Inferior parietal cortex (tissue), 1 donor: ENCODE data around the gene DRG2.

Experiments used
- DNase-seq: peaks from one replicate; pipeline ENCODE4 v3.0.0-alpha.2; 2016; ENCODE audit errors: extremely low spot score

DRG2 gene

GRCh38 chr17:18087610-18088491 lies at the start of gene DRG2:
DRG2 (plus strand) TSS chr17:18087948; CDS start chr17:18088024, 76 bp downstream.
- DNase-seq, result peak; percentile 92

- DNase-seq, result no peak
Observed at GRCh38 chr17:18038149-18038850, 49.4 kb upstream of the DRG2 start.

- peak; percentile 98 for DNase-seq
Observed at GRCh38 chr17:18038861-18039534, 48.8 kb upstream of the DRG2 start, which contains the start of the genes ATPAF2 and GID4. ATPAF2 (minus strand) TSS chr17:18039168; CDS start chr17:18039013, 155 bp downstream. GID4 (plus strand) TSS chr17:18039408; CDS start chr17:18039465, 57 bp downstream.

GRCh38 chr17:18039535-18040260 lies 48.0 kb upstream of the DRG2 start:
- no peak for DNase-seq

- no peak for DNase-seq
Observed at GRCh38 chr17:18040261-18040858, 47.4 kb upstream of the DRG2 start.

GRCh38 chr17:18041776-18042175 lies 46.0 kb upstream of the DRG2 start:
- no peak for DNase-seq

- no peak for DNase-seq
Observed at GRCh38 chr17:18042983-18043382, 44.8 kb upstream of the DRG2 start.

GRCh38 chr17:18043491-18043890 lies 44.3 kb upstream of the DRG2 start:
- DNase-seq, result peak; percentile 44

- no peak for DNase-seq
Observed at GRCh38 chr17:18044609-18045008, 43.1 kb upstream of the DRG2 start.

GRCh38 chr17:18045691-18046350 lies 41.9 kb upstream of the DRG2 start:
- DNase-seq, result no peak

- DNase-seq, result no peak
Observed at GRCh38 chr17:18055597-18055996, 32.2 kb upstream of the DRG2 start.

- no peak for DNase-seq
Observed at GRCh38 chr17:18056214-18056613, 31.5 kb upstream of the DRG2 start.

GRCh38 chr17:18059283-18059682 lies 28.5 kb upstream of the DRG2 start:
- no peak for DNase-seq

GRCh38 chr17:18064053-18064452 lies 23.7 kb upstream of the DRG2 start:
- DNase-seq, result no peak

- DNase-seq, result no peak
Observed at GRCh38 chr17:18065546-18065945, 22.2 kb upstream of the DRG2 start.

- no peak for DNase-seq
Observed at GRCh38 chr17:18066866-18067265, 20.9 kb upstream of the DRG2 start.

GRCh38 chr17:18069101-18069500 lies 18.6 kb upstream of the DRG2 start:
- DNase-seq, result no peak

GRCh38 chr17:18070861-18071340 lies 16.8 kb upstream of the DRG2 start:
- peak; percentile 11 for DNase-seq

GRCh38 chr17:18071751-18072150 lies 16.0 kb upstream of the DRG2 start:
- no peak for DNase-seq

- no peak for DNase-seq
Observed at GRCh38 chr17:18074566-18075272, 13.0 kb upstream of the DRG2 start.
